DND-41 (cell line): ENCODE data around the gene RAD51AP1.

ENCODE experiments used
- ATAC-seq: fragments of 200-7000 bp; cut with Tn5 transposase; 3 replicates; pipeline ENCODE4 v1.9.1; 2021; ENCODE audit warnings: low read depth; ENCODE audit not compliant: insufficient read depth
- DNase-seq: peaks from one replicate; pipeline ENCODE4 v3.0.0-alpha.2; 2020
- H2AFZ ChIP-seq: 2 replicates; pipeline ENCODE4 v1.6.0; 2012; ENCODE audit warnings: low read depth, low read length
- H3K27ac ChIP-seq: 2 replicates; pipeline ENCODE4 v1.5.1; 2012; ENCODE audit warnings: low read length, inconsistent platforms
- H3K27me3 ChIP-seq: fragments of 200-600 bp; sonication (generic); 2 replicates; pipeline ENCODE4 v1.6.0; 2012; ENCODE audit warnings: low read length, mild to moderate bottlenecking, inconsistent platforms; ENCODE audit not compliant: insufficient read depth, poor library complexity
- H3K36me3 ChIP-seq: 2 replicates; pipeline ENCODE4 v1.5.1; 2012; ENCODE audit warnings: low read length, inconsistent platforms; ENCODE audit not compliant: insufficient read depth
- H3K4me1 ChIP-seq: 2 replicates; pipeline ENCODE4 v1.5.1; 2012; ENCODE audit warnings: mild to moderate bottlenecking, low read length; ENCODE audit not compliant: insufficient read depth
- H3K4me2 ChIP-seq: 2 replicates; pipeline ENCODE4 v1.6.0; 2012; ENCODE audit warnings: mild to moderate bottlenecking, moderate library complexity, low read length, inconsistent platforms; ENCODE audit not compliant: insufficient read depth
- H3K4me3 ChIP-seq, 2 experiments: fragments of 200-600 bp in 1 of 2; shearing (Covaris generic) in 1 of 2; 2 replicates each; pipeline ENCODE4 v1.5.1; 2012 to 2016; ENCODE audit warnings: inconsistent platforms in 2 of 2, low read length in 2 of 2, mild to moderate bottlenecking in 2 of 2, low read depth in 1 of 2, moderate library complexity in 1 of 2
- H3K79me2 ChIP-seq: 2 replicates; pipeline ENCODE4 v1.6.0; 2012; ENCODE audit warnings: low read length, inconsistent platforms; ENCODE audit not compliant: insufficient read depth
- H3K9ac ChIP-seq: 2 replicates; pipeline ENCODE4 v1.6.0; 2012; ENCODE audit warnings: low read depth, mild to moderate bottlenecking, inconsistent platforms, low read length, moderate library complexity
- H3K9me3 ChIP-seq: 2 replicates; pipeline ENCODE4 v1.5.1; 2012; ENCODE audit warnings: low read length, moderate library complexity, mild to moderate bottlenecking, inconsistent platforms; ENCODE audit not compliant: insufficient read depth, severe bottlenecking
- H4K20me1 ChIP-seq: 2 replicates; pipeline ENCODE4 v1.6.0; 2012; ENCODE audit warnings: low read length; ENCODE audit not compliant: insufficient read depth
- EZH2 ChIP-seq: IDR thresholded peaks from 3 replicates; pipeline ENCODE4 v1.6.1; 2012; ENCODE audit warnings: borderline replicate concordance, low read depth, mild to moderate bottlenecking, moderate library complexity, low read length, inconsistent platforms; ENCODE audit not compliant: severe bottlenecking
- TF ChIP-seq, protein P1 (sequence below): IDR thresholded peaks from 2 replicates; pipeline ENCODE4 v1.5.1; 2012; ENCODE audit warnings: borderline replicate concordance, low read length, moderate library complexity, mild to moderate bottlenecking; ENCODE audit not compliant: poor library complexity, severe bottlenecking; ENCODE audit errors: extremely low read depth

Gene RAD51AP1

GRCh38 chr12:4567073-4567881 lies 28.6 kb downstream of the RAD51AP1 start:
- Histone ChIP-seq H2AFZ (no peak overlapping the region), H3K4me2 (no peak overlapping the region), H3K27me3 (no peaks in the 10 kb centered on the region), H3K9ac (no peak overlapping the region), H3K4me1 (no peaks in the 10 kb centered on the region), H3K9me3 (no peaks in the 10 kb centered on the region), H3K27ac (no peak overlapping the region), H3K4me3 (no peak overlapping the region), H4K20me1 (no peaks in the 10 kb centered on the region), H3K36me3 (peaks cover 28% of the 10 kb centered on the region), H3K79me2 (no peaks in the 10 kb centered on the region)
- no peak for TF ChIP-seq EZH2
- TF ChIP-seq, protein P1, sequence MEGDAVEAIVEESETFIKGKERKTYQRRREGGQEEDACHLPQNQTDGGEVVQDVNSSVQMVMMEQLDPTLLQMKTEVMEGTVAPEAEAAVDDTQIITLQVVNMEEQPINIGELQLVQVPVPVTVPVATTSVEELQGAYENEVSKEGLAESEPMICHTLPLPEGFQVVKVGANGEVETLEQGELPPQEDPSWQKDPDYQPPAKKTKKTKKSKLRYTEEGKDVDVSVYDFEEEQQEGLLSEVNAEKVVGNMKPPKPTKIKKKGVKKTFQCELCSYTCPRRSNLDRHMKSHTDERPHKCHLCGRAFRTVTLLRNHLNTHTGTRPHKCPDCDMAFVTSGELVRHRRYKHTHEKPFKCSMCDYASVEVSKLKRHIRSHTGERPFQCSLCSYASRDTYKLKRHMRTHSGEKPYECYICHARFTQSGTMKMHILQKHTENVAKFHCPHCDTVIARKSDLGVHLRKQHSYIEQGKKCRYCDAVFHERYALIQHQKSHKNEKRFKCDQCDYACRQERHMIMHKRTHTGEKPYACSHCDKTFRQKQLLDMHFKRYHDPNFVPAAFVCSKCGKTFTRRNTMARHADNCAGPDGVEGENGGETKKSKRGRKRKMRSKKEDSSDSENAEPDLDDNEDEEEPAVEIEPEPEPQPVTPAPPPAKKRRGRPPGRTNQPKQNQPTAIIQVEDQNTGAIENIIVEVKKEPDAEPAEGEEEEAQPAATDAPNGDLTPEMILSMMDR = no peak
- no peak for ATAC-seq
- DNase-seq = no peak

DNA sequence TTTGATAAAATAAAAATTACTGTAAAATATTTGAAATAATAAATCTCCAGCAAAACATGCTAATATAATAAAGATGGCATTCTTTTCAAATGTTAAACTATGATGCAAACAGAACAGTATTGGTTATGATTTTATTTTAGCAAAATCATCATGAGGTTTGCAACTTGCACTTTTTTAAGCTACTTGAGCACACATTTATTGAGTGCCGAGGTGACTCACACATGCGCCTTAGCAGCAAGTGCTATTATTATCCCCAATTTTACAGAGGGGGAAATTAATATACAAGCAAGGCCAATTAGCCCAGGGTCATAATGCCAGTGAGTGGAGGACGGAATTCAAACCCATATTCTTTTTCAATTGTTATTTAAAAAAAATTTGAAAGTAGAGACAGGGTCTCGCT lies 30.6 kb downstream of the RAD51AP1 start:
- Histone ChIP-seq H2AFZ (no peak overlapping the region), H3K4me2 (no peak overlapping the region), H3K79me2 (no peaks in the 10 kb centered on the region), H3K4me1 (no peaks in the 10 kb centered on the region), H3K9me3 (no peaks in the 10 kb centered on the region), H3K36me3 (peaks cover 28% of the 10 kb centered on the region), H4K20me1 (no peaks in the 10 kb centered on the region), H3K27ac (no peak overlapping the region), H3K9ac (no peak overlapping the region), H3K27me3 (no peaks in the 10 kb centered on the region), H3K4me3 (no peak overlapping the region)
- no peak for ATAC-seq
- DNase-seq = no peak
- no peak for TF ChIP-seq EZH2
- TF ChIP-seq, protein P1 = no peak

DNA sequence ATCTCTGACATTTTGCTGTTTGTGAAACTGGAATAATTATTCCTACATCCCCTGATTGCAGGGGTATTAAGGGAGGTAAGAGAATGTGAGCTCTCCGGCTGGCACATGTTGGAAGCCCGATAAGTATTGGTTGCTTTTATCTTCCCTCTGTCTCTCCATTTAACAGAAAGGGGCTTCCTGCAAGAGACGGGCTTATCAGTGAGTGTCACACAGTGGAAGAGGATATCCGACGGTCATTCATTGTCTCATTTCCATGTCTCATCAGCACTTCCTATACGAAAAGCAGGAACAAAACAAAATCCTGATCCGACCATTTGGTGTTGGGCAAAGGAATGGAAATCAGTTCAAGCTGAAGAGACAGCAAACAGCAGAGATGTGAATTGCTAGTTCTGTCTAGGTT lies 34.0 kb downstream of the RAD51AP1 start:
- Histone ChIP-seq H2AFZ (no peak overlapping the region), H3K27ac (no peak overlapping the region), H3K36me3 (peaks cover 18% of the 10 kb centered on the region), H3K27me3 (no peaks in the 10 kb centered on the region), H3K4me2 (no peak overlapping the region), H3K9me3 (no peaks in the 10 kb centered on the region), H3K4me3 (no peak overlapping the region), H3K9ac (no peak overlapping the region), H4K20me1 (no peaks in the 10 kb centered on the region), H3K4me1 (no peaks in the 10 kb centered on the region), H3K79me2 (no peaks in the 10 kb centered on the region)
- DNase-seq (no peak), ATAC-seq (no peak)
- TF ChIP-seq EZH2 = no peak
- TF ChIP-seq, protein P1 = no peak
